Spleen (tissue), 7 donors: ENCODE results near the gene AMER1.

ENCODE experiments used
- CTCF ChIP-seq, 11 experiments: fragments of 200-600 bp in 7 of 11; fragments of 450-650 bp in 4 of 11; sonication (generic) in 4 of 11; IDR thresholded peaks in 8 of 11; conservative IDR thresholded peaks in 3 of 11; 1 replicate in 7 of 11; 2 replicates in 4 of 11; pipeline versions ENCODE4 v1.4.0 to v1.8.0; 2016 to 2021; ENCODE audit warnings: antibody characterized with exemption in 11 of 11, inconsistent platforms in 4 of 11, mild to moderate bottlenecking in 1 of 11
- POLR2A ChIP-seq, 3 donors: fragments of 450-650 bp; IDR thresholded peaks; one replicate each; pipeline ENCODE4 v1.5.1; 2017; ENCODE audit warnings: antibody characterized with exemption in 3 of 3, mild to moderate bottlenecking in 1 of 3
- POLR2AphosphoS5 ChIP-seq, 3 donors: sonication (generic); formaldehyde crosslinking; IDR thresholded peaks; one replicate each; pipeline ENCODE4 v1.5.1; 2017; ENCODE audit warnings: antibody characterized with exemption in 3 of 3
- donor health status: DM: no; HTN: no; CAD: no; lungs with moderate emphysema.
- donor health status: DM: no; HTN: no; CAD: no.
- donor health status: DM: no; HTN: no; CAD: no.

GRCh38 chrX:64169988-64170387, 35.5 kb downstream of the AMER1 start:
- TF ChIP-seq POLR2A (IDR thresholded peaks at IDR 0.05), result no peak
- TF ChIP-seq CTCF (IDR thresholded peaks at IDR 0.05 in 8 of 11, conservative IDR thresholded peaks at IDR 0.05 in 3 of 11), result no peak
- no peak for TF ChIP-seq POLR2AphosphoS5 (IDR thresholded peaks at IDR 0.05)
